ENCODE measurements around the gene SENP3.
"Not testable (repeated sequence)": the region's sequence is repeated elsewhere in the genome, so short reads cannot be mapped to it uniquely, and the experiment has no call there.

Gene SENP3

DNA sequence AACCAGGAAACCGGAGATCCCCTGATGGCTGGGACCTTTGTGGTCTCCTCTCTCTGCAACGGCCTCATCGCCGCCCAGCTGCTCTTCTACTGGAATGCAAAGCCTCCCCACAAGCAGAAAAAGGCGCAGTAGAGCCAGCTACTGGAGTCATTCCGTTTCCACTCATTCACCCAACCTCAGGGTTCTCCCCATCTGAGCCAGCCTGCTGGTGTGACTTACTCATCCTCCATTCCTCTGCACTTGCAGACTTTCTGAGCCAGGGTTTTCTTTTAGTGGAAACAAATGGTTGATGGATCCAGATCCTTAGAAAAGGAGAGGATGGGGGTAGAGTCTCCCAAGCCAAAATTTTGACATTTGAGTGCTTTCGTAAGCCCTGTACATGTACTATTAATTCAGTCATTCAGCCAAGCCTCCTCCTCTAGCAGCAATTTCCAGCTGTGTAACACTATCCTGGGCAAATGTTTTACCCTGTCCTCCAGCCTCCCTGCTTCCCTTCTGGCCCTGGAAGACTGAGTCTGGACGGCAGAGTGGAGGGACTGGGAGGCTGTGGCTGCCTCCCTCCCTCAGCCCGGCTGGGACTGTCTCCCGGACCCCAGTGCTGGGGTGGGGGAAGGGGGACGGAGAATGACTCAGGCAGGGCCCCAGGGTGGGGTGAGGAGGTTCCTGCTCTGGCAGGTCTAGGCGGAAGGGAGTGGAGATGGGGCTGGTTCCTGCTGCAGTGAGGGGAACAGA is 25.9 kb downstream of the SENP3 start:
- H3K36me3 ChIP-seq (ENCODE audit: insufficient read depth, low read length), result peaks cover 54% of the 10 kb centered on the region
- no peaks in the 10 kb centered on the region for H3K27me3 ChIP-seq (ENCODE audit: insufficient read depth, low read length)
- H3K4me1 ChIP-seq (ENCODE audit: insufficient read depth, low read length), result peaks cover 19% of the 10 kb centered on the region
- H3K4me3 ChIP-seq (ENCODE audit: low read length), result no peak overlapping the region
- no peak overlapping the region for H2AFZ ChIP-seq (ENCODE audit: low read depth, low read length)
- peaks cover 2% of the 10 kb centered on the region for H3K9me3 ChIP-seq (ENCODE audit: low read length)

DNA sequence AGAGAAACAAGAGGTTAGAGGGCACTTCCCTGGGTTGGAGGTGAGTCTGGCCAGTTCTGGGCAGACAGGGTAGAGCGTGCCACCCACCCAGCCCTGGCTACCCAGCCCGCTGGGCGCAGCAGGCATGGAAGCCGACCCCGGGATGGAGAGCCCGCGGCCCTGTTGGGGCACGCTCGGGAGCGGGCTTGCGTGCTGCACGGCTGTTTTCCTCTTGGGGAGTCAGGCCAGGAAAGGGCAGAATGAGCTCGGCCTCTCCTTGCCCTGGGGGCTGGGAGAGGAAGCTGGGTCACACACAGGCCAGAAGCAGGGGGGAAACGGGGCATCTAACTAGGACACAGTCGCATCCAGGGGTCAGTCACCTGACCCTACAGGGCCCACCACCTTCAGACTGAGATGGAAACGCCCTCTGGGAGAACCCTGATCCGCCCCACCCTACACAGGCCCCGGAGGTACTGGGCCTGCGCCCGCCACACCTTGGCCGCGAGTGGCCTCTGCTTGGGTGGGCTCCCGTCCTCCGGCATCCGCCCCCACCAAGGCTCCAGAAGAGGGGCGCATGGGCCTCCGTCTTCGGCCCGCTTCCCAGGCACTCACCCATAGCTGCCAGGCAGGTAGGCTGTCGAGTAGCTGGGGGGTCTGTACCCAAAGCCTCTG is 27.0 kb downstream of the SENP3 start:
- Histone ChIP-seq H3K9me3 (ENCODE audit: low read length) (peaks cover 2% of the 10 kb centered on the region), H3K4me3 (ENCODE audit: low read length) (no peak overlapping the region), H2AFZ (ENCODE audit: low read depth, low read length) (no peak overlapping the region), H3K36me3 (ENCODE audit: insufficient read depth, low read length) (peaks cover 65% of the 10 kb centered on the region), H3K4me1 (ENCODE audit: insufficient read depth, low read length) (peaks cover 13% of the 10 kb centered on the region), H3K27me3 (ENCODE audit: insufficient read depth, low read length) (no peaks in the 10 kb centered on the region)

DNA sequence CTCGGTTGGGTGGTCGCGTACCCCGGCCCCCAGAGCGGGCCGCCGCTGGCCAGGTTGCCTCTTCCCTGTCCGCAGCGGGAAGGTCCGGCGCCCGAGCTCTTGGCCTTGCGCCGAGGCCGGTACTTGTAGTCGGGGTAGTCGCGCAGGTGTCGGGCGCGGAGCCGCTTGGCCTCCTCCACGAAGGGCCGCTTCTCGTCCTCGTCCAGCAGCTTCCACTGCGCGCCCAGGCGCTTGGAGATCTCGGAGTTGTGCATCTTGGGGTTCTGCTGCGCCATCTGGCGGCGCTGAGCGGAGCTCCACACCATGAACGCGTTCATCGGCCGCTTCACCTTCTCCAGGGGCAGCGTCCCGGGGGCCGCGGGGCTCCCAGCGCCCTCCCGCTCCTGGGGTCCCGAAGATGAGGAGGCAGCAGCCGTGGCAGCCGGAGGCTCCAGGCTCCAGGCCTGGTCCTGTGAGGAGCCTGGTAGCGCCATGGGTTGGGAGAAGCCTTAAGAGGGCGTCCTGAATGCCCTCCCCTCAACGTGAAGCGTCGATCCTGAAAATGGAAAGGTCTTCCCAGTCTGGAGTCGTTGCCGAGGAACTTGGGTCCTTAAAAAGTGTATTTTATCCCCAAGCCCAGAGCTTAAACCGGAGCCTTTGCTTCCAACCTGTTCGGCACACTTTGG is 27.6 kb downstream of the SENP3 start:
- H3K27me3 ChIP-seq (ENCODE audit: insufficient read depth, low read length), result no peaks in the 10 kb centered on the region
- H3K4me1 ChIP-seq (ENCODE audit: insufficient read depth, low read length), result peaks cover 13% of the 10 kb centered on the region
- no peak overlapping the region for H3K4me3 ChIP-seq (ENCODE audit: low read length)
- no peak overlapping the region for H2AFZ ChIP-seq (ENCODE audit: low read depth, low read length)
- H3K36me3 ChIP-seq (ENCODE audit: insufficient read depth, low read length), result peaks cover 71% of the 10 kb centered on the region
- H3K9me3 ChIP-seq (ENCODE audit: low read length), result peaks cover 2% of the 10 kb centered on the region

DNA sequence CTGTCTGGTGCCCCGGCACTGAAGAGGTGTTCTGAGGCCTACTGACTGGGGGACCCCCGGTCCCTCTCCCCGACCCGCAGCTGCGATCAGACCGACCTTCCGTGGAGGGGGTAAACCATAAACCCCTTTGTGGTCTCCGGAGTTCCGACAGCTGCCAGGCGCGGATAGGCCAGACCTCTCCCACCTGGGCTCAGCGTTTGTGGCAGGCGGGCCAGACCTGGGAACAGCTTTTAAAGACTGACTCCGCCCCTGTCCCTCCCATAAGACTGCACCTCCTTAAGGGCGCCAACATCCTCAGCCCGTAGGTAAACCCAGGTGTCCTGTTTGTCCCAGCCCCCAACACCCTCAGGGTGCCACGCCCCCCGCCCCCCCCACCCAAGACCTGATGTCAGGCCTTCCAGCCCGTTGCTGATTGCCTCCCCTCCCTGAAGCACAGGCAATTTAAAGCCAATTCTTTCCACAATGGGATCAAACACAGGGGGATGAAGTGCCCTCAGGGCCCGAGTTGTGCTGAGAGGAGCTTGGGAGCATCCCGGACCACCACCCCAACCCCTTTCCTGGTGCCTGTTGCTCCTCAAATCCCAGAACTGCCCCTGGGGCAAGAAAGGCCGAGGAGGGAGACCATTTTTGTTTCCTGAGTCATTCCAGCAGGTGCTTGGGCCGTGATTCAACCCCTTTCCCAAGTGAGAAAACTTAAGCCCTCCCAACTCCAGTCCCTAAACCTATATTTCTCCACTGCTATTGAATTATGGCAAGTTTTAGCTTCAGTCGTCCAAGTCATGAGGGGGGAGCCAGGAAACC is 28.4 kb downstream of the SENP3 start, which contains the start of gene SOX15:
Gene SOX15 (minus strand): TSS at position 204 of the 801 bp plus-strand sequence. CDS start 418 bp downstream, outside the sequence.
- peaks cover 2% of the 10 kb centered on the region for H3K9me3 ChIP-seq (ENCODE audit: low read length)
- no peak within 1 kb of the TSS for H2AFZ ChIP-seq (ENCODE audit: low read depth, low read length)
- H3K27me3 ChIP-seq (ENCODE audit: insufficient read depth, low read length), result no peaks in the 10 kb centered on the region
- H3K36me3 ChIP-seq (ENCODE audit: insufficient read depth, low read length), result peaks cover 79% of the 10 kb centered on the region
- peaks cover 13% of the 10 kb centered on the region for H3K4me1 ChIP-seq (ENCODE audit: insufficient read depth, low read length)
- no peak within 1 kb of the TSS for H3K4me3 ChIP-seq (ENCODE audit: low read length)

DNA sequence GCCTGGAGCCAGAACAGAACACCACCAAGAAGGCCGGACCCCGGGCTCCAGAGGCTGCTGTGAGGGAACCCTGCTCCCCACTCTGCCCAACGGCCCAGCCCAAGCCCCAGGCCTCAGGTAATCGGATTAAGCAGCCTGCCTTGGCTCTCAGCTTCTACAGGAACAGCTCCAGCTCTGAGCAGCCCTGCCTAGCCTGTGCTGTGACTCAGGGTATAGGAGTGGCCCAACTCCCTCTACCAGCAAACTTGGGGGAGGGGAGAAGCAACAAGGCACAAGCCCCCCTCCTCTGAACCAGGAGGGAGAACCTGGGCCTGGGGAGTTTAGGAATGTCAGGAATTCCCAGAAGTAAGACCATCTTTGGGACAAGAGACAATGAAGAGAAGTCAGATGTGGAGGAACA is 29.0 kb downstream of the SENP3 start:
- Histone ChIP-seq H3K9me3 (ENCODE audit: low read length) (peaks cover 2% of the 10 kb centered on the region), H3K4me1 (ENCODE audit: insufficient read depth, low read length) (peaks cover 13% of the 10 kb centered on the region), H2AFZ (ENCODE audit: low read depth, low read length) (no peak overlapping the region), H3K27me3 (ENCODE audit: insufficient read depth, low read length) (no peaks in the 10 kb centered on the region), H3K36me3 (ENCODE audit: insufficient read depth, low read length) (peaks cover 85% of the 10 kb centered on the region), H3K4me3 (ENCODE audit: low read length) (no peak overlapping the region)

DNA sequence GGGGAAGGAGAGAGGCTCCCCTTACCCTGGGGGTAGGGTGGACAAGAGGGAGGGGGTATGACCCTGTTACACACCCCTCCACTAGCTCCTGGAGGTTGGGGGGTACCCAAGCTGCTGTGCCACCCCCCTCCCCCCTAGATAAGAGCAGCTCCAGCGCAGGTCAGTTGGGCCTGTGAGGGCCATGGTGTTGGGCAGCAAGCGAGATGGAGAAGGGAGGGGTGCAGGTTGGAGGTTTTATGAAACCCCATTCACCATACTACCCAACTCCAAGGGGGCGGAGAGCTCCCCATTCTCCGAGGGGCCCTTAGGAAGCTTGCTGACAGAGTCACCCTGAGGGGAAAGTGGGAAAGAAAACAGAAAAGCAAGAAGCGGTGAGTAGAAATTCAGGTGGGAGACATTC is 29.9 kb downstream of the SENP3 start:
- H3K9me3 ChIP-seq (ENCODE audit: low read length), result peaks cover 2% of the 10 kb centered on the region
- H3K4me3 ChIP-seq (ENCODE audit: low read length), result no peak overlapping the region
- H3K27me3 ChIP-seq (ENCODE audit: insufficient read depth, low read length), result no peaks in the 10 kb centered on the region
- H3K4me1 ChIP-seq (ENCODE audit: insufficient read depth, low read length), result peaks cover 13% of the 10 kb centered on the region
- no peak overlapping the region for H2AFZ ChIP-seq (ENCODE audit: low read depth, low read length)
- peaks cover 86% of the 10 kb centered on the region for H3K36me3 ChIP-seq (ENCODE audit: insufficient read depth, low read length)

DNA sequence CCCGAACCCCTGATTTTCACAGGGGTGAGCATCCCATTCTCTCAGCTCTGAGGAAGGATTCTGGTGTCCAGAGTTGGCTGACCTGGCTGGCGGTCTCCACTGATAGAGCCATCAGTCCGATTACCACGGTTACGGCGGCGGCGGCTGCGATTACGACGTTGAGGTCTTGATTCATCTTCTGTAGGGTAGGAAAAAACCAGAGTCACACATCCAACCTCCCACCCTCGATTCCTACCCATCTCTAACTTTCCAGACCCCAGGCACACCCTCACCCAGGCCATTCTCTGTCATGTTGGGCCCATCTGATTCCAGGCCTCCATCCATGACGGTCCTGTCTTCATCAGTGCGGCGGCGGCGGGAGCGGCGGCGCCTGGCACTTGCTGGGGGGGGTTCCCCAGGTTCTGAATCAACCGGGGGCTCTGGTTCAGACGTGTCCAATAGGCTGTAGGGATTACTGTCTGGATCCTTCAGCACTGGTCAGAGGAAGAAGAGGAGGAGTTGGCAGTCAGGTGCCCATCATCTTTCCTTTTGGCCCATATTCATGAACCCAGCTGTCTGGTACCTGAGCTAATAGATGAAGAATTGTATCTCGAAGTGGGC is 30.8 kb downstream of the SENP3 start:
- H3K4me1 ChIP-seq (ENCODE audit: insufficient read depth, low read length), result peaks cover 13% of the 10 kb centered on the region
- H3K36me3 ChIP-seq (ENCODE audit: insufficient read depth, low read length), result peaks cover 87% of the 10 kb centered on the region
- H3K4me3 ChIP-seq (ENCODE audit: low read length), result no peak overlapping the region
- no peaks in the 10 kb centered on the region for H3K27me3 ChIP-seq (ENCODE audit: insufficient read depth, low read length)
- H2AFZ ChIP-seq (ENCODE audit: low read depth, low read length), result no peak overlapping the region
- peaks cover 2% of the 10 kb centered on the region for H3K9me3 ChIP-seq (ENCODE audit: low read length)

DNA sequence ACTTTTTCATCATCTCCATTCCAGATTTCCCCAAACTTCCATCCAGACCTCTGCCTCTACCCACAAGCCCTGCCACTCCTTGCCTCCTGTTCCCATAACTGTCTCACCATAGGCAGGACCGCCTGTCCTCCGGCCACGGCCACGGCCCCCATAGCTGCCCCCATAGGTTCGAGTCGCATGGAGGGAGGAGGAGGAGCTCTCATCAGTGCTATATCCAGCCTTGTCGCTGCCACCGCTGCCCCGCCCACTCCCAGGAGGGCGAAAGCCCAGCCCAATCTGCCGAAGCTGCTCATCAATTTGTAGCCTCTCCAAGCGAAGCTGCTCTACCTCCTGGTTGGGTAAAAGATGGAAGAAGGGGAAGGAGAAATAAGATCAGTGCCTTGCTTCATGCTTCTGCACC is 31.6 kb downstream of the SENP3 start:
- no peak overlapping the region for H2AFZ ChIP-seq (ENCODE audit: low read depth, low read length)
- peaks cover 2% of the 10 kb centered on the region for H3K9me3 ChIP-seq (ENCODE audit: low read length)
- no peaks in the 10 kb centered on the region for H3K27me3 ChIP-seq (ENCODE audit: insufficient read depth, low read length)
- peaks cover 79% of the 10 kb centered on the region for H3K36me3 ChIP-seq (ENCODE audit: insufficient read depth, low read length)
- peaks cover 13% of the 10 kb centered on the region for H3K4me1 ChIP-seq (ENCODE audit: insufficient read depth, low read length)
- H3K4me3 ChIP-seq (ENCODE audit: low read length), result no peak overlapping the region

DNA sequence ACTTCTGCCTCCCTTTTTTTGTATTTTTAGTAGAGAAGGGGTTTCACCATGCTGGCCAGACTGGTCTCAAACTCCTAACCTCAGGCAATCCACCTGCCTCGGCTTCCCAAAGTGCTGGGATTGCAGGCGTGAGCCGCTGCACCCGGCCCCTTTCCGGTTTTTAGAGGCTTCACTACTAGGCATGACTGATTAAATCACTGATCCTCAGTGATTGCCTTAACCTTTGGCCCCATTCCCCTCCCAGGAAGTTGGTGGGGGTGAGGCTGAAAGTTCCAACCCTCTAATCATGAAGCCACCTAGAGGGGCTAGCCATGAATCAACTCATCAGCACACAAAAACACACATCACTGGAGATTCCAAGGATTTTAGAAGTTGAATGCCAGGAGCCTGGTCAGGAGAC is 35.8 kb downstream of the SENP3 start:
- peaks cover 75% of the 10 kb centered on the region for H3K36me3 ChIP-seq (ENCODE audit: insufficient read depth, low read length)

DNA sequence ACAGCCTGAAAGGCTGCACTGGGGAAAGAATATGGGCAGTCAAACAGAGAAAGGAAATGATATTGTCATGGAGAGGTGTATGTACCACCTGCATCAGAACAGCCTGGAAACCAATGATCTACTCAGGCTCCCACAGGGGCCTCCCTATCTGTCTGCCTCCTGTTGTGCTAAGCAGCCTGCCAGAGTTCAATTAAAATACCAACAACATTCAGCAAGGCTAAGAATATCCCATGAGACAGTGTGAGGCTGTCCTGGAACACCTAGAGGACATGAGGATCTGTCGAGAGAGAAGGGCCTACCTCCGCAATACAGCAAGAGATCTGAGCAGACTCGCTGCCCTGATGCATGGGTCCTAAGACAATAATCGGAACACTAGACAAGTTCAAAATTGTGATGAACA is 44.6 kb downstream of the SENP3 start:
- Histone ChIP-seq H3K4me3 (ENCODE audit: low read length) (no peak overlapping the region), H3K4me1 (ENCODE audit: insufficient read depth, low read length) (no peaks in the 10 kb centered on the region), H3K27me3 (ENCODE audit: insufficient read depth, low read length) (no peaks in the 10 kb centered on the region), H3K36me3 (ENCODE audit: insufficient read depth, low read length) (peaks cover 65% of the 10 kb centered on the region), H3K9me3 (ENCODE audit: low read length) (no peaks in the 10 kb centered on the region), H2AFZ (ENCODE audit: low read depth, low read length) (no peak overlapping the region)

More for the DNA sequence above, 35.8 kb downstream of the SENP3 start:
- H3K27me3 ChIP-seq (ENCODE audit: insufficient read depth, low read length); H2AFZ ChIP-seq (ENCODE audit: low read depth, low read length); H3K9me3 ChIP-seq (ENCODE audit: low read length); H3K4me1 ChIP-seq (ENCODE audit: insufficient read depth, low read length); H3K4me3 ChIP-seq (ENCODE audit: low read length): not testable (repeated sequence)

DNA sequence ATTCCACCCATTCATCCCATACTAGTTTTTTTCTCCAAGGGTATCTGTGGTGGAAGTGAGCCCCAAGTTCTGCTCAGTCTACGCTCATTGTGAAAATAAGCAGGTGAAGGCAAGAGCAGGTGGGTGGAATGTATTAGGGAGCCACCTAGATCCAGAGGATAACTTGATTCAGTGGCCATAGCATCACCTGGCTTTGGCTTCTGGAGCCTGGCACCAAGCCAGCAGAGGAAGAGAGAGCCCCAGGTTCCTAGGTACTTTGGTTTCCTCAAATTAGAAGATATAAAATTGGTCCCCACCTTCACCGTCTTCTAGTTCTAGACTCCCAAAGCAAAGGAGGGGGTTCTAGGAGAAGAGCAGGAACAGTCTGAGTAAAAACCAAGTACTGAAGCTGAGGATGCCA is 48.9 kb downstream of the SENP3 start:
- Histone ChIP-seq H3K27me3 (ENCODE audit: insufficient read depth, low read length) (no peaks in the 10 kb centered on the region), H3K4me1 (ENCODE audit: insufficient read depth, low read length) (peaks cover 21% of the 10 kb centered on the region), H3K9me3 (ENCODE audit: low read length) (no peaks in the 10 kb centered on the region), H3K36me3 (ENCODE audit: insufficient read depth, low read length) (peaks cover 41% of the 10 kb centered on the region), H2AFZ (ENCODE audit: low read depth, low read length) (no peak overlapping the region), H3K4me3 (ENCODE audit: low read length) (no peak overlapping the region)

DNA sequence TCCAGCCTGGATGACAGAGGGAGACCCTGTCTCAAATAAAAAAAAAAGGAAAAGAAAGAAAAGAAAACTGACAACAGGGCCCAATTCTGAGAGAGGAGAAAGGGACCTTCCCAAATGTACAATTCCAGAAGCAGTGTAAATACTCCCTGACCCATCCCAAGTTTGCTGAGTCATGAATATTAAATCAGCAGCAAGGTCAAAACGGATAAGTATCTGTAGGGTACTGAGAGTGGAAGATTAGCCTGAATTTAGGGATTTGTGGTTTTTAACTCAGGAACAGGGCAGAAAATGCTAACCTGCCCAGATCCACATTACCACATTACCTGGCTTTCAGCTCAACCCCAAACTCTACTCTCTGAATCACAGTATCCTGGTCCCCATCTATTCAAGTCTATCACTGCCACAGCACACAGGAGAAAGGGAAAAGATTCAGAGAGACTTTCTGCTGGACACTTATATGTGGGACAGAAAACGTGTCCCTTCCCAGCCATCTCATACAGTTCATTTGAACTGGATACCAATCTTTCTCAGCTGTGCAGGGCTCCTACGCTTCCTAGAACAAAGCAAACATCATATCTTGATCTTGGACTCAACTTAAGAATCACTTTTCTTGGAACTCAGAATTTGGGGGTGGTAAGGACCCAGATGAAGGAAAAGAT is 50.0 kb downstream of the SENP3 start:
- H2AFZ ChIP-seq (ENCODE audit: low read depth, low read length), result no peak overlapping the region
- H3K4me1 ChIP-seq (ENCODE audit: insufficient read depth, low read length), result peaks cover 21% of the 10 kb centered on the region
- H3K4me3 ChIP-seq (ENCODE audit: low read length), result no peak overlapping the region
- H3K27me3 ChIP-seq (ENCODE audit: insufficient read depth, low read length), result no peaks in the 10 kb centered on the region
- peaks cover 30% of the 10 kb centered on the region for H3K36me3 ChIP-seq (ENCODE audit: insufficient read depth, low read length)
- H3K9me3 ChIP-seq (ENCODE audit: low read length), result no peaks in the 10 kb centered on the region

All from neuron (in vitro differentiated cells).